Measurements from ENCODE around the gene ANGPTL8. TPM values are rescaled to one million over a fixed set of nuclear protein-coding genes. Genes with fewer than 3 reads are reported as not detected.

Gene ANGPTL8
- total and polyA plus RNA-seq, 9 of the 15 experiments (the other 6 are each of a cell fraction or from before 2014, with no cell fraction given), result not detected

- intact Hi-C loops (cut with micrococcal nuclease), result no loop called here
- WGBS (ENCODE audit: insufficient coverage, low coverage, missing lambda C conversion rate), result 71% methylated on average over 9 of the region's 9 CpGs
- peak overlapping the region in 1 of 2 experiments; percentile 59; a peak in 1 of 4 replicates for H3K9ac ChIP-seq (ENCODE audit: insufficient read depth in 1 of 2, low read depth in 2 of 2, low read length in 2 of 2)
- CTCF ChIA-PET (ENCODE audit: low intra/inter-chr PET ratio), result no interaction called here
- no peaks in the 10 kb centered on the region for H3K9me3 ChIP-seq (replicated peaks; ENCODE audit: control insufficient read depth, insufficient read depth, low read depth, low read length)
- POLR2A ChIA-PET, result interaction anchor here (0.7 to 0.8 kb wide), 2 partner anchors 15 to 45 kb away, joined by 4 read pairs; partner anchors contain the start of gene SPC24
- no TSS peak for BruUV-seq (replicated peaks)
- peaks cover 17 to 54% of the 10 kb centered on the region in 2 experiments for H3K4me1 ChIP-seq (replicated peaks in 1 of 2; ENCODE audit: control insufficient read depth in 2 of 2, insufficient read depth in 2 of 2, low read length in 2 of 2)
- no peaks in the 10 kb centered on the region for H3K27me3 ChIP-seq (ENCODE audit: control insufficient read depth in 2 of 2, insufficient read depth in 2 of 2, low read length in 2 of 2)
- no peak overlapping the region for H3K4me3 ChIP-seq
- 0 out of 2 replicates have a peak, but pooled peaks cover 3% of the 10 kb centered on the region for H4K20me1 ChIP-seq (replicated peaks; ENCODE audit: control insufficient read depth, insufficient read depth, low read length)
- TF ChIP-seq ZNF445 (CRISPR knock-in tag; IDR thresholded peaks at IDR 0.05; ENCODE audit: low read depth), result no peak
- TF ChIP-seq ZNF57 (CRISPR knock-in tag; IDR thresholded peaks at IDR 0.05), result no peak
- TF ChIP-seq TFE3 (CRISPR knock-in tag; IDR thresholded peaks at IDR 0.05), result no peak
- no peak for TF ChIP-seq HNRNPH1 (optimal IDR thresholded peaks at IDR 0.05; ENCODE audit: low read depth, low read length)
- no peak for TF ChIP-seq CREBBP (IDR thresholded peaks at IDR 0.05; ENCODE audit: low read depth, low read length)
- no peak for TF ChIP-seq FOXK1 (CRISPR knock-in tag; IDR thresholded peaks at IDR 0.05; ENCODE audit: borderline replicate concordance)
- no peak for TF ChIP-seq CREB3 (tag; conservative IDR thresholded peaks at IDR 0.05; ENCODE audit: low read depth)
- no peak for TF ChIP-seq PHB (CRISPR knock-in tag; IDR thresholded peaks at IDR 0.05)
- no peak for TF ChIP-seq ZBTB49 (CRISPR knock-in tag; IDR thresholded peaks at IDR 0.05; ENCODE audit: borderline replicate concordance)
- no peak for TF ChIP-seq ATF7 (IDR thresholded peaks at IDR 0.05)
- no peak for TF ChIP-seq SAFB (IDR thresholded peaks at IDR 0.05; ENCODE audit: borderline replicate concordance, low read depth, low read length)
- no peak for TF ChIP-seq ZNF197 (CRISPR knock-in tag; IDR thresholded peaks at IDR 0.05; ENCODE audit: low read depth)
- no peak for TF ChIP-seq SMAD3 (CRISPR knock-in tag; conservative IDR thresholded peaks at IDR 0.05)
- no peaks in the 10 kb centered on the region for H3K36me3 ChIP-seq (ENCODE audit: control insufficient read depth, insufficient read depth, low read length)
- FAIRE-seq (no peak), ATAC-seq (no peak), DNase-seq (ENCODE audit: extremely low read depth in 1 of 4, low spot score in 3 of 4) (no peak)
- H3K9me1 ChIP-seq (ENCODE audit: control insufficient read depth, insufficient read depth, low read length), result no peaks in the 10 kb centered on the region
- no peak overlapping the region for H3K27ac ChIP-seq (ENCODE audit: extremely low read depth, low read depth, low read length)
- peaks cover 12% of the 10 kb centered on the region for H3K79me2 ChIP-seq (ENCODE audit: control insufficient read depth, insufficient read depth, low read length)
- no peak overlapping the region for H2AFZ ChIP-seq (ENCODE audit: low read depth, low read length)
- H3K4me2 ChIP-seq (ENCODE audit: insufficient read depth, low read length), result no peak overlapping the region
- in situ Hi-C loops (cut with MboI), result loop anchor here (5.0 kb wide), 2 partner anchors 69 to 164 kb away; no protein-coding TSS in a partner anchor
These were observed 38.5 kb upstream of the ANGPTL8 start for GRCh38 chr19:11200931-11201330.

Measured in K562 (cell line).